RPMI7951 (cell line): ENCODE results near the gene PLBD1. TPM values are rescaled to one million over a fixed set of nuclear protein-coding genes. Genes with fewer than 3 reads are reported as not detected.

Source experiments
- DNase-seq: peaks from one replicate; pipeline ENCODE4 v3.0.0-alpha.2; 2012; ENCODE audit warnings: low read depth
- total RNA-seq: library from RNA; depleted of rRNA; stranded (reverse); fragments of >200 nt; shearing (Covaris generic); gene quantifications from 2 replicates; pipeline ENCODE4 v1.2.3, GENCODE V29; 2014

Gene PLBD1
- total RNA-seq, 1 experiment from 2014 or later = 1.3 TPM

GRCh38 chr12:14570231-14570630 lies 2.5 kb upstream of the PLBD1 start:
- DNase-seq = no peak

- no peak for DNase-seq
These were observed 3.2 kb downstream of the PLBD1 start for GRCh38 chr12:14564336-14564959.

GRCh38 chr12:14563046-14563445 lies 4.6 kb downstream of the PLBD1 start:
- no peak for DNase-seq

- DNase-seq = no peak
These were observed 5.4 kb downstream of the PLBD1 start for GRCh38 chr12:14562279-14562678.

- DNase-seq = no peak
These were observed 5.9 kb downstream of the PLBD1 start for GRCh38 chr12:14561677-14562238.

- DNase-seq = no peak
These were observed 6.6 kb downstream of the PLBD1 start for GRCh38 chr12:14560904-14561574.

GRCh38 chr12:14558473-14558959 lies 9.2 kb downstream of the PLBD1 start:
- DNase-seq = no peak

- no peak for DNase-seq
These were observed 9.7 kb downstream of the PLBD1 start for GRCh38 chr12:14557966-14558365.

GRCh38 chr12:14554281-14555007 lies 13.2 kb downstream of the PLBD1 start:
- peak; percentile 5 for DNase-seq

- no peak for DNase-seq
These were observed 19.1 kb downstream of the PLBD1 start for GRCh38 chr12:14548609-14549008.

GRCh38 chr12:14547571-14547970 lies 20.1 kb downstream of the PLBD1 start:
- DNase-seq = no peak

- no peak for DNase-seq
These were observed 22.2 kb downstream of the PLBD1 start for GRCh38 chr12:14545144-14546124.

GRCh38 chr12:14540801-14541462 lies 26.8 kb downstream of the PLBD1 start:
- DNase-seq = peak; percentile 10

GRCh38 chr12:14537088-14537487 lies 30.6 kb downstream of the PLBD1 start:
- no peak for DNase-seq

GRCh38 chr12:14532152-14532551 lies 35.5 kb downstream of the PLBD1 start:
- no peak for DNase-seq

- no peak for DNase-seq
These were observed 41.7 kb downstream of the PLBD1 start for GRCh38 chr12:14525964-14526363.

GRCh38 chr12:14521822-14522221 lies 45.9 kb downstream of the PLBD1 start:
- no peak for DNase-seq

- no peak for DNase-seq
These were observed 52.7 kb downstream of the PLBD1 start for GRCh38 chr12:14514946-14515345.

- peak; percentile 39 for DNase-seq
These were observed 53.4 kb downstream of the PLBD1 start for GRCh38 chr12:14514154-14514842.

- no peak for DNase-seq
These were observed 57.1 kb downstream of the PLBD1 start for GRCh38 chr12:14510574-14510973.
